SK-N-SH (cell line): ENCODE results near the gene CLIC6. TPM values are rescaled to one million over a fixed set of nuclear protein-coding genes. Genes with fewer than 3 reads are reported as not detected.

ENCODE experiments used
- CTCF ChIA-PET: fragments of 300-600, 350-600 bp; formaldehyde crosslinking; extraction: SDS; loops from one replicate; lab custom pipeline; 2021; lab: Yijun Ruan, JAX
- POLR2A ChIA-PET: fragments of 350-600 bp; sonication (Branson Sonifier 250); formaldehyde crosslinking; extraction: SDS; loops from one replicate; lab custom pipeline; 2020; ENCODE audit warnings: antibody characterized with exemption, inconsistent platforms; lab: Yijun Ruan, JAX
- DNase-seq: peaks from one replicate; pipeline ENCODE4 v3.0.0; 2012
- H2AFZ ChIP-seq: fragments of 200-600 bp; sonication (generic); 2 replicates; pipeline ENCODE4 v1.8.1; 2016; ENCODE audit warnings: antibody characterized with exemption, mild to moderate bottlenecking, low read depth
- H3F3A ChIP-seq: fragments of 200-600 bp; sonication (generic); replicated peaks from 2 replicates; pipeline ENCODE3; 2016; ENCODE audit warnings: antibody characterized with exemption, mild to moderate bottlenecking; ENCODE audit not compliant: insufficient read depth
- H3K27ac ChIP-seq, 2 experiments: fragments of 200-500 bp in 1 of 2; fragments of 200-600 bp in 1 of 2; sonication (Bioruptor generic) in 1 of 2; sonication (generic), shearing (Covaris generic) in 1 of 2; 2 replicates each; pipeline versions ENCODE4 v1.5.1 to v1.6.1; 2014 to 2016; ENCODE audit warnings: low read depth in 2 of 2, inconsistent platforms in 1 of 2, low read length in 1 of 2, mild to moderate bottlenecking in 1 of 2, mixed read lengths in 1 of 2
- H3K27me3 ChIP-seq: fragments of 200-600 bp; sonication (generic), shearing (Covaris generic); 2 replicates; pipeline ENCODE4 v1.6.1; 2016; ENCODE audit warnings: mixed run types; ENCODE audit not compliant: insufficient read depth
- H3K36me3 ChIP-seq, 2 experiments: fragments of 200-500 bp in 1 of 2; fragments of 200-600 bp in 1 of 2; sonication (Bioruptor generic) in 1 of 2; sonication (generic) in 1 of 2; replicated peaks in 1 of 2; 2 replicates each; pipeline versions ENCODE3 to v1.5.1; 2014 to 2016; ENCODE audit warnings: low read length in 1 of 2, mild to moderate bottlenecking in 1 of 2; ENCODE audit not compliant: insufficient read depth in 2 of 2, control insufficient read depth in 1 of 2
- H3K4me1 ChIP-seq, 2 experiments: fragments of 200-500 bp in 1 of 2; fragments of 200-600 bp in 1 of 2; sonication (Bioruptor generic) in 1 of 2; sonication (generic), shearing (Covaris generic) in 1 of 2; 2 replicates each; pipeline versions ENCODE4 v1.5.1 to v1.6.1; 2014 to 2016; ENCODE audit warnings: low read depth in 1 of 2, low read length in 1 of 2, mixed run types in 1 of 2; ENCODE audit not compliant: insufficient read depth in 2 of 2, control insufficient read depth in 1 of 2
- H3K4me2 ChIP-seq: fragments of 200-600 bp; sonication (generic), shearing (Covaris generic); 2 replicates; pipeline ENCODE4 v1.6.1; 2017; ENCODE audit warnings: mixed run types
- H3K4me3 ChIP-seq, 2 experiments: fragments of 200-500 bp in 1 of 2; fragments of 200-600 bp in 1 of 2; sonication (Bioruptor generic) in 1 of 2; sonication (generic), shearing (Covaris generic) in 1 of 2; 2 replicates each; pipeline versions ENCODE4 v1.5.1 to v1.8.1; 2014 to 2016; ENCODE audit warnings: low read depth in 2 of 2, inconsistent platforms in 1 of 2, low read length in 1 of 2, mild to moderate bottlenecking in 1 of 2, mixed read lengths in 1 of 2, moderate library complexity in 1 of 2
- H3K79me2 ChIP-seq: fragments of 200-600 bp; sonication (generic); 2 replicates; pipeline ENCODE4 v1.8.1; 2017; ENCODE audit warnings: mild to moderate bottlenecking; ENCODE audit not compliant: insufficient read depth
- H3K9ac ChIP-seq: fragments of 200-600 bp; sonication (generic); 2 replicates; pipeline ENCODE4 v1.6.1; 2017; ENCODE audit warnings: mixed run types
- H3K9me2 ChIP-seq: fragments of 200-600 bp; sonication (generic); 2 replicates; pipeline ENCODE4 v1.6.1; 2017; ENCODE audit warnings: mixed run types
- H3K9me3 ChIP-seq: fragments of 200-600 bp; sonication (generic); 2 replicates; pipeline ENCODE4 v1.6.1; 2017; ENCODE audit warnings: mixed run types, mild to moderate bottlenecking, moderate library complexity
- H4K20me1 ChIP-seq: fragments of 200-600 bp; sonication (generic); 2 replicates; pipeline ENCODE4 v1.6.1; 2017; ENCODE audit warnings: mild to moderate bottlenecking, mixed run types; ENCODE audit not compliant: insufficient read depth
- CTCF ChIP-seq: fragments of 200-600 bp; sonication (generic); IDR thresholded peaks from 2 replicates; pipeline ENCODE4 v1.6.1; 2017; ENCODE audit warnings: antibody characterized with exemption, mild to moderate bottlenecking, moderate library complexity
- ELF1 ChIP-seq: IDR thresholded peaks from 2 replicates; pipeline ENCODE4 v1.4.0; 2012
- EP300 ChIP-seq, 2 experiments: IDR thresholded peaks; 2 replicates each; pipeline versions ENCODE4 v1.4.0 to v1.6.1; 2012; ENCODE audit warnings: borderline replicate concordance in 1 of 2, low read depth in 1 of 2, low read length in 1 of 2
- EZH2phosphoT487 ChIP-seq: fragments of 200-600 bp; sonication (generic); IDR thresholded peaks from 2 replicates; pipeline ENCODE4 v1.6.1; 2017; ENCODE audit warnings: low read depth, mixed run types, mild to moderate bottlenecking, antibody characterized with exemption, moderate library complexity, borderline replicate concordance
- FOXJ3 ChIP-seq: sonication (generic); formaldehyde crosslinking; IDR thresholded peaks from 2 replicates; pipeline ENCODE4 v1.5.1; 2020; ENCODE audit warnings: mild to moderate bottlenecking, missing genetic modification reagents
- IRF3 ChIP-seq: fragments of 150-350 bp; IDR thresholded peaks from 2 replicates; pipeline ENCODE4 v1.6.1; 2016; ENCODE audit warnings: mild to moderate bottlenecking, low read depth, low read length
- JUND ChIP-seq: IDR thresholded peaks from 2 replicates; pipeline ENCODE4 v1.4.0; 2012
- MEF2A ChIP-seq: IDR thresholded peaks from 2 replicates; pipeline ENCODE4 v1.4.0; 2012; ENCODE audit warnings: low read depth, borderline replicate concordance
- RCOR1 ChIP-seq: fragments of 150-350 bp; IDR thresholded peaks from 2 replicates; pipeline ENCODE4 v1.6.1; 2017; ENCODE audit warnings: antibody characterized with exemption, low read length
- RFX5 ChIP-seq: IDR thresholded peaks from 2 replicates; pipeline ENCODE4 v1.6.1; 2012; ENCODE audit warnings: mild to moderate bottlenecking, improper control_type of control experiment, low read length
- RXRA ChIP-seq: IDR thresholded peaks from 2 replicates; pipeline ENCODE4 v1.4.0; 2012; ENCODE audit warnings: low read depth, mild to moderate bottlenecking, borderline replicate concordance
- SIN3A ChIP-seq: IDR thresholded peaks from 2 replicates; pipeline ENCODE4 v1.6.1; 2012; ENCODE audit warnings: low read depth, mild to moderate bottlenecking, low read length, moderate library complexity, borderline replicate concordance
- TCF12 ChIP-seq: IDR thresholded peaks from 2 replicates; pipeline ENCODE4 v1.4.0; 2012
- YY1 ChIP-seq: IDR thresholded peaks from 2 replicates; pipeline ENCODE4 v1.4.0; 2012; ENCODE audit warnings: low read depth, mild to moderate bottlenecking
- WGBS: methylation state at CpG from one replicate; pipeline ENCODE4 v1.1.6; 2017; ENCODE audit warnings: low lambda C conversion rate; 5-methylcytosine and 5-hydroxymethylcytosine counted together
- polyA plus RNA-seq, 3 experiments: library from polyadenylated mRNA; depleted of rRNA; stranded (reverse); fragments of >200 nt; gene quantifications; 2 replicates each; pipeline ENCODE4 v1.2.3, GENCODE V29; 2012

CLIC6 gene
- polyA plus RNA-seq, 1 of the 3 experiments (the other 2 are of a cell fraction): 0.08 TPM

GRCh38 chr21:34649400-34649799 lies 19.4 kb upstream of the CLIC6 start (continued):
- TF ChIP-seq CTCF (no peak), FOXJ3 (no peak), RXRA (no peak), EP300 (IDR thresholded peaks at IDR 0.05; ENCODE audit: borderline replicate concordance in 1 of 2, low read depth in 1 of 2, low read length in 1 of 2) (no peak)

- Histone ChIP-seq H3K27ac (no peak overlapping the region), H4K20me1 (no peaks in the 10 kb centered on the region), H3K27me3 (peaks cover 21% of the 10 kb centered on the region; the same call in 1 of the 2 replicates), H3K79me2 (no peaks in the 10 kb centered on the region), H3K36me3 (peaks cover 0 to 3% of the 10 kb centered on the region in 2 experiments), H3K9me3 (no peaks in the 10 kb centered on the region), H3K4me1 (no peaks in the 10 kb centered on the region; a peak in 1 of 4 replicates)
- 4% methylated on average over 1 of the region's 1 CpG for WGBS
- ChIA-PET CTCF (interaction anchor here (0.6 to 1.1 kb wide), 2 partner anchors 20 to 43 kb away, joined by 3 to 5 read pairs; no protein-coding TSS in a partner anchor), POLR2A (no interaction called here)
- TF ChIP-seq FOXJ3 (no peak), YY1 (no peak), TCF12 (no peak), RFX5 (no peak), ELF1 (no peak), RCOR1 (no peak)
- TF ChIP-seq, all 33 proteins: peak for 0
- H2AFZ ChIP-seq: no peak overlapping the region
- H3K9me2 ChIP-seq: no peaks in the 10 kb centered on the region
- no peaks in the 10 kb centered on the region for H3F3A ChIP-seq
- no peak for DNase-seq
- no peak overlapping the region for H3K4me3 ChIP-seq
- H3K9ac ChIP-seq: no peak overlapping the region
- no peak overlapping the region for H3K4me2 ChIP-seq
Measured at GRCh38 chr21:34650861-34651431, 17.8 kb upstream of the CLIC6 start.

GRCh38 chr21:34651642-34652041 lies 17.2 kb upstream of the CLIC6 start:
- POLR2A ChIA-PET: no interaction called here
- no peak overlapping the region for H3K9ac ChIP-seq
- no peak overlapping the region for H2AFZ ChIP-seq
- 4% methylated on average over 1 of the region's 1 CpG for WGBS
- H3F3A ChIP-seq: no peaks in the 10 kb centered on the region
- no peak overlapping the region for H3K27ac ChIP-seq
- CTCF ChIA-PET: interaction anchor here (0.6 to 1.1 kb wide), 2 partner anchors 21 to 42 kb away, joined by 3 to 5 read pairs; no protein-coding TSS in a partner anchor
- no peak overlapping the region for H3K4me2 ChIP-seq
- no peaks in the 10 kb centered on the region for H4K20me1 ChIP-seq
- no peak overlapping the region for H3K4me3 ChIP-seq
- H3K4me1 ChIP-seq: no peaks in the 10 kb centered on the region; a peak in 1 of 4 replicates
- no peaks in the 10 kb centered on the region for H3K9me2 ChIP-seq
- TF ChIP-seq SIN3A (no peak), MEF2A (no peak), IRF3 (no peak), EZH2phosphoT487 (no peak), JUND (no peak)
- peaks cover 0 to 3% of the 10 kb centered on the region in 2 experiments for H3K36me3 ChIP-seq
- DNase-seq: no peak
- H3K9me3 ChIP-seq: no peaks in the 10 kb centered on the region
- H3K79me2 ChIP-seq: no peaks in the 10 kb centered on the region
- H3K27me3 ChIP-seq: peaks cover 21% of the 10 kb centered on the region; the same call in 1 of the 2 replicates
